ENCODE measurements around the gene SOWAHA. TPM values are rescaled to one million over a fixed set of nuclear protein-coding genes. Genes with fewer than 3 reads are reported as not detected.

Gene SOWAHA
- total and polyA plus RNA-seq, 10 of the 15 experiments (the other 5 are each of a cell fraction or from before 2014, with no cell fraction given): 0.02 to 0.37 (median 0.05) TPM; not detected in 4

DNA sequence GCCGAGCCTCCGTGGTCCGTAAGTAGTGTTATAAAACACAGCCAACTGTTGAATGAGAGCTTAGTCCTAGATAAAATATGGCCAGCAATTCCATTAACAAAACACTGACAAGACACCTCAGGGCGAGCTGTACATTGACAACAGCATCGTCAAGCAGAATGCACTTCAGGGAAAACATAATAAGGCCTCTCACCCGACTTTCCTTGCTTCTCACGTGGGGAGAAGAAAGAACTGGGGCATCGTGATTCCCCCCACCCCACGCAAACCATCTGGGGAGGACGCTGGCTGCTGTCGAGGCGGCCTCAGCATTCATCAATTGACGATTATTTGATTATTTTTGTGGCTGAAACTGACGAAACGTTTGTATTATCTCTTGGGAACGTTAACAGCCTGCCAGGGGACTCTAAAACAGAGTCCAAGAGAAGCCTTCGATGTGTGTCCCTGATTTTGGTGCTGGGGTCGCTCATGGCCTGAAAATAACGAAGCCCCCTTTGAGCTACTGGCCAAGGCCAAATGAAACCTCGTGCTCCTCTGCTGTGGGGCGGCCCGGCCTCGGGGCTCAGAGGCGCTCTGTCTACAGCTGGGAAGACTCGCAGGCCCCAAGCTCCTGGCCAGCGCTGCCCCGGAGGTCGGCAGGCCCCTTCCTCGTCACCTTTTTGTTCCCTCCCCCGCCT is 52.7 kb downstream of the SOWAHA start (continued):
- TF ChIP-seq, protein P1, sequence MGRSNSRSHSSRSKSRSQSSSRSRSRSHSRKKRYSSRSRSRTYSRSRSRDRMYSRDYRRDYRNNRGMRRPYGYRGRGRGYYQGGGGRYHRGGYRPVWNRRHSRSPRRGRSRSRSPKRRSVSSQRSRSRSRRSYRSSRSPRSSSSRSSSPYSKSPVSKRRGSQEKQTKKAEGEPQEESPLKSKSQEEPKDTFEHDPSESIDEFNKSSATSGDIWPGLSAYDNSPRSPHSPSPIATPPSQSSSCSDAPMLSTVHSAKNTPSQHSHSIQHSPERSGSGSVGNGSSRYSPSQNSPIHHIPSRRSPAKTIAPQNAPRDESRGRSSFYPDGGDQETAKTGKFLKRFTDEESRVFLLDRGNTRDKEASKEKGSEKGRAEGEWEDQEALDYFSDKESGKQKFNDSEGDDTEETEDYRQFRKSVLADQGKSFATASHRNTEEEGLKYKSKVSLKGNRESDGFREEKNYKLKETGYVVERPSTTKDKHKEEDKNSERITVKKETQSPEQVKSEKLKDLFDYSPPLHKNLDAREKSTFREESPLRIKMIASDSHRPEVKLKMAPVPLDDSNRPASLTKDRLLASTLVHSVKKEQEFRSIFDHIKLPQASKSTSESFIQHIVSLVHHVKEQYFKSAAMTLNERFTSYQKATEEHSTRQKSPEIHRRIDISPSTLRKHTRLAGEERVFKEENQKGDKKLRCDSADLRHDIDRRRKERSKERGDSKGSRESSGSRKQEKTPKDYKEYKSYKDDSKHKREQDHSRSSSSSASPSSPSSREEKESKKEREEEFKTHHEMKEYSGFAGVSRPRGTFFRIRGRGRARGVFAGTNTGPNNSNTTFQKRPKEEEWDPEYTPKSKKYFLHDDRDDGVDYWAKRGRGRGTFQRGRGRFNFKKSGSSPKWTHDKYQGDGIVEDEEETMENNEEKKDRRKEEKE (IDR thresholded peaks at IDR 0.05): no peak
- TF ChIP-seq ZZZ3 (IDR thresholded peaks at IDR 0.05; ENCODE audit: control insufficient read depth, insufficient read length, low read depth) (no peak), ETV6 (conservative IDR thresholded peaks at IDR 0.05 in 1 of 2, IDR thresholded peaks at IDR 0.05 in 1 of 2; ENCODE audit: borderline replicate concordance in 1 of 2, low read depth in 1 of 2) (no peak), NBN (IDR thresholded peaks at IDR 0.05) (no peak), HCFC1 (IDR thresholded peaks at IDR 0.05; ENCODE audit: low read length) (no peak), BHLHE40 (IDR thresholded peaks at IDR 0.05; ENCODE audit: borderline replicate concordance in 1 of 2, low read depth in 2 of 2, low read length in 1 of 2) (no peak), SREBF2 (IDR thresholded peaks at IDR 0.05; ENCODE audit: low read length) (no peak), KDM1A (IDR thresholded peaks at IDR 0.05; ENCODE audit: borderline replicate concordance) (no peak), EED (IDR thresholded peaks at IDR 0.05; ENCODE audit: low read depth) (no peak), RAD51 (IDR thresholded peaks at IDR 0.05) (no peak), TBL1XR1 (IDR thresholded peaks at IDR 0.05; ENCODE audit: low read depth, low read length) (0 out of 2 replicates have a peak, but pooled peaks have one; percentile 21), BCL11A (IDR thresholded peaks at IDR 0.05; ENCODE audit: low read depth, low read length) (no peak), FOXM1 (IDR thresholded peaks at IDR 0.05; ENCODE audit: low read depth, low read length) (no peak), EZH2 (IDR thresholded peaks at IDR 0.05; ENCODE audit: borderline replicate concordance, control insufficient read depth, low read depth, low read length) (no peak), SMARCA5 (IDR thresholded peaks at IDR 0.05) (0 out of 2 replicates have a peak, but pooled peaks have one; percentile 65)
- TF ChIP-seq, protein P2, sequence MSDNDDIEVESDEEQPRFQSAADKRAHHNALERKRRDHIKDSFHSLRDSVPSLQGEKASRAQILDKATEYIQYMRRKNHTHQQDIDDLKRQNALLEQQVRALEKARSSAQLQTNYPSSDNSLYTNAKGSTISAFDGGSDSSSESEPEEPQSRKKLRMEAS (IDR thresholded peaks at IDR 0.05; ENCODE audit: low read depth, low read length): no peak
- TF ChIP-seq, protein P3, sequence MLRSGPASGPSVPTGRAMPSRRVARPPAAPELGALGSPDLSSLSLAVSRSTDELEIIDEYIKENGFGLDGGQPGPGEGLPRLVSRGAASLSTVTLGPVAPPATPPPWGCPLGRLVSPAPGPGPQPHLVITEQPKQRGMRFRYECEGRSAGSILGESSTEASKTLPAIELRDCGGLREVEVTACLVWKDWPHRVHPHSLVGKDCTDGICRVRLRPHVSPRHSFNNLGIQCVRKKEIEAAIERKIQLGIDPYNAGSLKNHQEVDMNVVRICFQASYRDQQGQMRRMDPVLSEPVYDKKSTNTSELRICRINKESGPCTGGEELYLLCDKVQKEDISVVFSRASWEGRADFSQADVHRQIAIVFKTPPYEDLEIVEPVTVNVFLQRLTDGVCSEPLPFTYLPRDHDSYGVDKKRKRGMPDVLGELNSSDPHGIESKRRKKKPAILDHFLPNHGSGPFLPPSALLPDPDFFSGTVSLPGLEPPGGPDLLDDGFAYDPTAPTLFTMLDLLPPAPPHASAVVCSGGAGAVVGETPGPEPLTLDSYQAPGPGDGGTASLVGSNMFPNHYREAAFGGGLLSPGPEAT (IDR thresholded peaks at IDR 0.05; ENCODE audit: low read depth): no peak
- TF ChIP-seq, protein P4, sequence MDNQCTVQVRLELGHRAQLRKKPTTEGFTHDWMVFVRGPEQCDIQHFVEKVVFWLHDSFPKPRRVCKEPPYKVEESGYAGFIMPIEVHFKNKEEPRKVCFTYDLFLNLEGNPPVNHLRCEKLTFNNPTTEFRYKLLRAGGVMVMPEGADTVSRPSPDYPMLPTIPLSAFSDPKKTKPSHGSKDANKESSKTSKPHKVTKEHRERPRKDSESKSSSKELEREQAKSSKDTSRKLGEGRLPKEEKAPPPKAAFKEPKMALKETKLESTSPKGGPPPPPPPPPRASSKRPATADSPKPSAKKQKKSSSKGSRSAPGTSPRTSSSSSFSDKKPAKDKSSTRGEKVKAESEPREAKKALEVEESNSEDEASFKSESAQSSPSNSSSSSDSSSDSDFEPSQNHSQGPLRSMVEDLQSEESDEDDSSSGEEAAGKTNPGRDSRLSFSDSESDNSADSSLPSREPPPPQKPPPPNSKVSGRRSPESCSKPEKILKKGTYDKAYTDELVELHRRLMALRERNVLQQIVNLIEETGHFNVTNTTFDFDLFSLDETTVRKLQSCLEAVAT (IDR thresholded peaks at IDR 0.05): peak; percentile 48; the same call in 1 of the 2 replicates

All from GM12878 (cell line).